Loucy (cell line): ENCODE data around the gene KLHL8.

Source experiments
- H2AFZ ChIP-seq: fragments of 200-600 bp; sonication (generic); 2 replicates; pipeline ENCODE4 v1.6.0; 2016; ENCODE audit warnings: antibody characterized with exemption, mild to moderate bottlenecking, low read length, moderate library complexity
- H3F3A ChIP-seq: fragments of 200-600 bp; 2 replicates; pipeline ENCODE4 v1.6.0; 2016; ENCODE audit warnings: antibody characterized with exemption, low read depth, mild to moderate bottlenecking
- H3K27me3 ChIP-seq: fragments of 200-600 bp; sonication (generic); 2 replicates; pipeline ENCODE4 v1.6.1; 2014; ENCODE audit warnings: low read length, mild to moderate bottlenecking; ENCODE audit not compliant: insufficient read depth, poor library complexity, severe bottlenecking
- H3K36me3 ChIP-seq: fragments of 200-600 bp; sonication (generic); 2 replicates; pipeline ENCODE4 v1.6.1; 2016; ENCODE audit warnings: low read length; ENCODE audit not compliant: insufficient read depth
- H3K4me1 ChIP-seq: fragments of 200-600 bp; sonication (generic); 2 replicates; pipeline ENCODE4 v1.5.1; 2014; ENCODE audit warnings: low read length, mild to moderate bottlenecking; ENCODE audit not compliant: insufficient read depth, poor library complexity, severe bottlenecking
- H3K4me2 ChIP-seq: fragments of 200-600 bp; sonication (generic); 2 replicates; pipeline ENCODE4 v1.6.0; 2014; ENCODE audit warnings: antibody characterized with exemption, low read length, low read depth, mild to moderate bottlenecking; ENCODE audit not compliant: poor library complexity, severe bottlenecking
- H3K4me3 ChIP-seq: fragments of 200-600 bp; sonication (generic); 2 replicates; pipeline ENCODE4 v1.5.1; 2014; ENCODE audit warnings: low read length, mild to moderate bottlenecking, mixed read lengths; ENCODE audit not compliant: poor library complexity, severe bottlenecking
- H3K79me2 ChIP-seq: fragments of 200-600 bp; sonication (generic); 2 replicates; pipeline ENCODE4 v1.6.1; 2014; ENCODE audit warnings: low read length; ENCODE audit not compliant: insufficient read depth
- H3K9ac ChIP-seq: fragments of 200-600 bp; sonication (generic); 2 replicates; pipeline ENCODE4 v1.6.0; 2014; ENCODE audit warnings: mild to moderate bottlenecking, low read depth, low read length, moderate library complexity; ENCODE audit not compliant: poor library complexity, severe bottlenecking
- H3K9me2 ChIP-seq: fragments of 200-600 bp; sonication (generic); replicated peaks from 2 replicates; pipeline ENCODE4 v1.6.1; 2016; ENCODE audit warnings: low read depth, low read length, mixed read lengths
- H3K9me3 ChIP-seq: fragments of 200-600 bp; sonication (generic); 2 replicates; pipeline ENCODE4 v1.6.1; 2014; ENCODE audit warnings: mild to moderate bottlenecking, antibody characterized with exemption, low read length, low read depth; ENCODE audit not compliant: insufficient read depth
- H4K20me1 ChIP-seq: fragments of 200-600 bp; sonication (generic); 2 replicates; pipeline ENCODE4 v1.6.0; 2014; ENCODE audit warnings: antibody characterized with exemption, low read length, mild to moderate bottlenecking; ENCODE audit not compliant: insufficient read depth, poor library complexity, severe bottlenecking
- CTCF ChIP-seq: fragments of 200-600 bp; sonication (generic); conservative IDR thresholded peaks from 2 replicates; pipeline ENCODE4 v1.5.1; 2014; ENCODE audit warnings: mild to moderate bottlenecking, antibody characterized with exemption, low read length
- EZH2phosphoT487 ChIP-seq: fragments of 200-600 bp; IDR thresholded peaks from 2 replicates; pipeline ENCODE4 v1.6.1; 2018; ENCODE audit warnings: antibody characterized with exemption, mild to moderate bottlenecking, moderate library complexity, borderline replicate concordance

KLHL8 gene

GRCh38 chr4:87118826-87119225, 101.6 kb downstream of the KLHL8 start:
- Histone ChIP-seq H3K36me3 (peaks cover 78% of the 10 kb centered on the region; the same call in 1 of the 2 replicates), H3K9ac (no peak overlapping the region), H3K79me2 (peaks cover 12% of the 10 kb centered on the region; the same call in 1 of the 2 replicates), H3F3A (no peaks in the 10 kb centered on the region), H3K4me2 (no peak overlapping the region), H3K9me2 (no peaks in the 10 kb centered on the region), H3K27me3 (no peaks in the 10 kb centered on the region), H3K4me1 (peaks cover 5% of the 10 kb centered on the region), H4K20me1 (no peaks in the 10 kb centered on the region), H3K4me3 (no peak overlapping the region), H2AFZ (no peak overlapping the region), H3K9me3 (no peaks in the 10 kb centered on the region)
- TF ChIP-seq CTCF (no peak), EZH2phosphoT487 (no peak)

- Histone ChIP-seq H4K20me1 (no peaks in the 10 kb centered on the region), H3K9ac (no peak overlapping the region), H3K9me2 (no peaks in the 10 kb centered on the region), H3K27me3 (no peaks in the 10 kb centered on the region), H3K9me3 (no peaks in the 10 kb centered on the region), H3K4me2 (no peak overlapping the region), H2AFZ (no peak overlapping the region), H3F3A (no peaks in the 10 kb centered on the region), H3K4me3 (no peak overlapping the region), H3K36me3 (peaks cover 79% of the 10 kb centered on the region; the same call in 1 of the 2 replicates), H3K79me2 (peaks cover 12% of the 10 kb centered on the region; the same call in 1 of the 2 replicates), H3K4me1 (peaks cover 5% of the 10 kb centered on the region)
- no peak for TF ChIP-seq CTCF
- TF ChIP-seq EZH2phosphoT487, result no peak
Observed at GRCh38 chr4:87118421-87118820, 102.0 kb downstream of the KLHL8 start.

- H3K4me3 ChIP-seq, result no peak overlapping the region
- peaks cover 86% of the 10 kb centered on the region; the same call in 1 of the 2 replicates for H3K36me3 ChIP-seq
- H3K79me2 ChIP-seq, result peaks cover 12% of the 10 kb centered on the region; the same call in 1 of the 2 replicates
Observed at GRCh38 chr4:87117732-87118075, 102.7 kb downstream of the KLHL8 start.

More at GRCh38 chr4:87117732-87118075, 102.7 kb downstream of the KLHL8 start:
- Histone ChIP-seq H3K27me3 (no peaks in the 10 kb centered on the region), H3F3A (no peaks in the 10 kb centered on the region), H3K9me3 (no peaks in the 10 kb centered on the region), H3K9ac (no peak overlapping the region), H2AFZ (no peak overlapping the region), H3K9me2 (no peaks in the 10 kb centered on the region), H3K4me2 (no peak overlapping the region), H4K20me1 (no peaks in the 10 kb centered on the region), H3K4me1 (peaks cover 5% of the 10 kb centered on the region)
- no peak for TF ChIP-seq CTCF
- no peak for TF ChIP-seq EZH2phosphoT487
